SU-DHL-6 (cell line): Measurements from ENCODE around the gene RAB40C.

Experiments
- H2AFZ ChIP-seq: fragments of 200-600 bp; sonication (generic); 2 replicates; pipeline ENCODE4 v1.6.1; 2014; ENCODE audit warnings: low read depth, mild to moderate bottlenecking, moderate library complexity, mixed read lengths, antibody characterized with exemption, low read length; ENCODE audit not compliant: severe bottlenecking
- H3F3A ChIP-seq: fragments of 200-600 bp; shearing (Covaris generic); 2 replicates; pipeline ENCODE4 v1.6.0; 2016; ENCODE audit warnings: antibody characterized with exemption, mild to moderate bottlenecking; ENCODE audit not compliant: insufficient read depth
- H3K27ac ChIP-seq: fragments of 200-600 bp; sonication (generic); 2 replicates; pipeline ENCODE4 v1.5.1; 2016; ENCODE audit warnings: low read depth, mild to moderate bottlenecking, low read length, moderate library complexity, mixed read lengths
- H3K27me3 ChIP-seq: fragments of 200-600 bp; sonication (generic), shearing (Covaris generic); 2 replicates; pipeline ENCODE4 v1.6.0; 2014; ENCODE audit warnings: mild to moderate bottlenecking, low read length
- H3K36me3 ChIP-seq: fragments of 200-600 bp; sonication (generic); 2 replicates; pipeline ENCODE4 v1.6.1; 2014; ENCODE audit warnings: mild to moderate bottlenecking, low read length, mixed read lengths
- H3K4me2 ChIP-seq: fragments of 300-600, 200-600 bp; shearing (Covaris generic), sonication (generic); 2 replicates; pipeline ENCODE4 v1.6.0; 2014; ENCODE audit warnings: low read length, low read depth, mild to moderate bottlenecking; ENCODE audit not compliant: poor library complexity, severe bottlenecking
- H3K4me3 ChIP-seq: fragments of 200-600 bp; sonication (generic); 2 replicates; pipeline ENCODE4 v1.5.1; 2014; ENCODE audit warnings: antibody characterized with exemption, low read length, mild to moderate bottlenecking, mixed read lengths; ENCODE audit not compliant: insufficient read depth, poor library complexity, severe bottlenecking
- H3K79me2 ChIP-seq: fragments of 200-600 bp; sonication (generic); 2 replicates; pipeline ENCODE4 v1.6.1; 2014; ENCODE audit warnings: mild to moderate bottlenecking, low read length, moderate library complexity; ENCODE audit not compliant: insufficient read depth
- H3K9ac ChIP-seq: fragments of 200-600 bp; sonication (generic); 2 replicates; pipeline ENCODE4 v1.7.0; 2014; ENCODE audit warnings: mild to moderate bottlenecking, low read length
- H3K9me2 ChIP-seq: fragments of 200-600 bp; sonication (generic); replicated peaks from 2 replicates; pipeline ENCODE4 v1.6.1; 2014; ENCODE audit warnings: low read length; ENCODE audit not compliant: insufficient read depth
- H3K9me3 ChIP-seq: fragments of 200-600 bp; sonication (generic); 2 replicates; pipeline ENCODE4 v1.6.1; 2014; ENCODE audit warnings: low read length, mixed read lengths; ENCODE audit not compliant: insufficient read depth
- H4K20me1 ChIP-seq: fragments of 200-600 bp; sonication (generic); 2 replicates; pipeline ENCODE4 v1.6.1; 2014; ENCODE audit warnings: low read depth, mild to moderate bottlenecking, antibody characterized with exemption, low read length, moderate library complexity, mixed read lengths
- EZH2phosphoT487 ChIP-seq: fragments of 200-600 bp; sonication (generic), shearing (Covaris generic); conservative IDR thresholded peaks from 2 replicates; pipeline ENCODE4 v1.6.1; 2018; ENCODE audit warnings: mild to moderate bottlenecking, antibody characterized with exemption, low read length, moderate library complexity, mixed read lengths
- TF ChIP-seq, protein P1 (sequence below): fragments of 200-600 bp; sonication (generic); IDR thresholded peaks from one replicate; pipeline ENCODE4 v1.5.1; 2017; ENCODE audit warnings: antibody characterized with exemption, mild to moderate bottlenecking, low read length, moderate library complexity; ENCODE audit not compliant: insufficient read depth, poor library complexity, severe bottlenecking

Gene RAB40C

DNA sequence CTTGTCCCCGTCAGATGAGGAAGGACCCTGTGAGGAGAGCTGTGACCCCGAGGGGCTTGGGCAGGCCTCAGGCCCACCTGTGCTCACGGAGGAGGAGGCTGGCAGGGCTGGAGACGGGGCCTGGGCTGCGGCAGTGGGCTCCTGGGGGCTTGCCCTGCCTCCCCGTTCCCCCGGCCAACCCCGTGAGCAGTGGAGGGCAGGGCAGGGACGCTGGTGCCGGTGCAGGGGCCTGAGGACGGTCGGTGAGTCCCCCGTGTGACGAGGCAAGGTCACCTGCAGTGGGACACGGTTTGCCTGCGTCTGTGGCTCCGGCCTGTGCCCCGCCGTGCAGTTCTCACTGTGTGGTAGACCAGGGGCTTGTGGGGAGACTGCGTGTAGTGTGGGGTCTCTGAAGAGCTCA, 69.8 kb downstream of the RAB40C start:
- no peak overlapping the region for H3K4me3 ChIP-seq
- no peak overlapping the region for H3K4me2 ChIP-seq
- no peaks in the 10 kb centered on the region for H3K9me2 ChIP-seq
- H3K9me3 ChIP-seq, result no peaks in the 10 kb centered on the region
- no peaks in the 10 kb centered on the region for H3F3A ChIP-seq
- H4K20me1 ChIP-seq, result no peaks in the 10 kb centered on the region
- TF ChIP-seq, protein P1, sequence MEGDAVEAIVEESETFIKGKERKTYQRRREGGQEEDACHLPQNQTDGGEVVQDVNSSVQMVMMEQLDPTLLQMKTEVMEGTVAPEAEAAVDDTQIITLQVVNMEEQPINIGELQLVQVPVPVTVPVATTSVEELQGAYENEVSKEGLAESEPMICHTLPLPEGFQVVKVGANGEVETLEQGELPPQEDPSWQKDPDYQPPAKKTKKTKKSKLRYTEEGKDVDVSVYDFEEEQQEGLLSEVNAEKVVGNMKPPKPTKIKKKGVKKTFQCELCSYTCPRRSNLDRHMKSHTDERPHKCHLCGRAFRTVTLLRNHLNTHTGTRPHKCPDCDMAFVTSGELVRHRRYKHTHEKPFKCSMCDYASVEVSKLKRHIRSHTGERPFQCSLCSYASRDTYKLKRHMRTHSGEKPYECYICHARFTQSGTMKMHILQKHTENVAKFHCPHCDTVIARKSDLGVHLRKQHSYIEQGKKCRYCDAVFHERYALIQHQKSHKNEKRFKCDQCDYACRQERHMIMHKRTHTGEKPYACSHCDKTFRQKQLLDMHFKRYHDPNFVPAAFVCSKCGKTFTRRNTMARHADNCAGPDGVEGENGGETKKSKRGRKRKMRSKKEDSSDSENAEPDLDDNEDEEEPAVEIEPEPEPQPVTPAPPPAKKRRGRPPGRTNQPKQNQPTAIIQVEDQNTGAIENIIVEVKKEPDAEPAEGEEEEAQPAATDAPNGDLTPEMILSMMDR, result no peak
- TF ChIP-seq EZH2phosphoT487, result no peak
- H3K9ac ChIP-seq, result no peak overlapping the region
- no peaks in the 10 kb centered on the region for H3K27me3 ChIP-seq
- H2AFZ ChIP-seq, result no peak overlapping the region
- no peaks in the 10 kb centered on the region for H3K79me2 ChIP-seq
- H3K27ac ChIP-seq, result no peak overlapping the region
- no peaks in the 10 kb centered on the region for H3K36me3 ChIP-seq

DNA sequence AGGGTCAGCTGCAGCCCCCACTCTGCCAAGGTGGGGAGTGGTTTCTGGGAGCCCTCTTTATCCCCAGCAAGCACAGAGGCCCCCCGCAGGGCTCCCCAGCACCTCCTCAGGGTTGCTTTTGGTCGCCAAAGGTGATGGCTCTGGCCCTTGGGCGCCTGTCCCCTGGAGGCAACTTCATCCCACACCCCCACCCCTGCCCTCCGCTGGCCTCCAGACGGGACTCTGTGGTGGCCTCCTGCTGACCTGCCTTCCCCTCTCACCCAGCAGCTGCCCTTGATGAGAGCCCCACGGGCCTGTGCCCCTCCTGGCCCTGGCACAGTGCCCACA, 70.2 kb downstream of the RAB40C start:
- no peaks in the 10 kb centered on the region for H3K79me2 ChIP-seq
- H4K20me1 ChIP-seq, result no peaks in the 10 kb centered on the region
- H3F3A ChIP-seq, result no peaks in the 10 kb centered on the region
- no peaks in the 10 kb centered on the region for H3K9me2 ChIP-seq
- no peak overlapping the region for H3K4me3 ChIP-seq
- H3K4me2 ChIP-seq, result no peak overlapping the region
- H3K27me3 ChIP-seq, result no peaks in the 10 kb centered on the region
- no peaks in the 10 kb centered on the region for H3K9me3 ChIP-seq
- no peak overlapping the region for H3K9ac ChIP-seq
- no peak overlapping the region for H3K27ac ChIP-seq
- TF ChIP-seq, protein P1, result no peak
- TF ChIP-seq EZH2phosphoT487, result no peak
- no peak overlapping the region for H2AFZ ChIP-seq
- H3K36me3 ChIP-seq, result no peaks in the 10 kb centered on the region

DNA sequence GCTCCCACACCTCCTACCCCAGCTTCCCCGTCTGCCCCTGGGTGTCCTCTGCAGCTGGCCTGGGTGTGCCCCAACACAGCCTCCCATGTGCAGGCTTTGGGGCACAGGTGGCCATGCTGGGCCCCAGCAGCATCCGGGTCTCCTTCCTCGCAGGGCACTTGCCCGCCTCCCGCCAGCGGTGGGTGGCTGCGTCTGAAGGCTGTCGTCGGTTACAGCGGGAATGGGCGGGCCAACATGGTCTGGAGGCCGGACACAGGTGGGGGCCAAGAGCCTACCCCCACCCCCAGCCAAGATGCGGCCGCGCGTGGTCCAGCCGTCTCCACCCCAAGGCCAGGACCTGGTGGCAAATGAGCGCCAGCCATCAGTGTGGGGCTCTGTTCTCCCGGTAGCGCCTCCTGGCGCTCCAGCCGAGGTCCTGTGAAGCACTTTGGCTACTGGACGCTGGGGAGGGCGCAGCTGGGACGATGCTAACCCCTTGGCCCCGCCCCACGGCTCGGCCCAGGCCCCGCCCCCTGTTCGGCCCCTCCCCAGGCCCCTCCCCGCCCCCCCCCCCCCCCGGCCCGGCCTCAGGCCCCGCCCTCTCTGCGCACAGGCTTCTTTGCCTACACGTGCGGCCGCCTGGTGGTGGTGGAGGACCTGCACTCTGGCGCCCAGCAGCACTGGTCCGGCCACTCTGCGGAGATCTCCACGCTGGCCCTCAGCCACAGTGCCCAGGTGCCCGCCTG, 70.8 kb downstream of the RAB40C start:
- Histone ChIP-seq H3K9me3 (no peaks in the 10 kb centered on the region), H2AFZ (no peak overlapping the region), H3K27me3 (no peaks in the 10 kb centered on the region), H3K27ac (no peak overlapping the region), H3K9me2 (no peaks in the 10 kb centered on the region), H3K9ac (no peak overlapping the region), H4K20me1 (no peaks in the 10 kb centered on the region), H3K36me3 (no peaks in the 10 kb centered on the region), H3K79me2 (no peaks in the 10 kb centered on the region), H3K4me3 (no peak overlapping the region), H3F3A (no peaks in the 10 kb centered on the region), H3K4me2 (no peak overlapping the region)
- TF ChIP-seq, protein P1, result no peak
- TF ChIP-seq EZH2phosphoT487, result no peak
